Measurements from ENCODE around the gene OGDH. TPM values are rescaled to one million over a fixed set of nuclear protein-coding genes. Genes with fewer than 3 reads are reported as not detected.

OGDH gene
- total and polyA plus RNA-seq, 2 of the 13 experiments (the other 11 are each of a cell fraction or from before 2014, with no cell fraction given) = 17.4 to 25.4 TPM

GRCh38 chr7:44748045-44748947 lies 141.9 kb downstream of the OGDH start, which contains the start of gene ZMIZ2 (continued):
- TF ChIP-seq ZNF768 (CRISPR knock-in tag; IDR thresholded peaks at IDR 0.05) (peak; percentile 16; the same call in 1 of the 2 replicates), DPF2 (CRISPR knock-in tag; IDR thresholded peaks at IDR 0.05; ENCODE audit: borderline replicate concordance, low read depth) (no peak), NR2C2 (CRISPR knock-in tag; IDR thresholded peaks at IDR 0.05; ENCODE audit: borderline replicate concordance) (0 out of 2 replicates have a peak, but pooled peaks have one; percentile 23), ZNF121 (CRISPR knock-in tag; IDR thresholded peaks at IDR 0.05) (peak; percentile 88), SRF (IDR thresholded peaks at IDR 0.05; ENCODE audit: low read depth, low read length) (peak; percentile 87), ZNF281 (CRISPR knock-in tag; IDR thresholded peaks at IDR 0.05; ENCODE audit: borderline replicate concordance) (peak; percentile 73), ZNF770 (CRISPR knock-in tag; IDR thresholded peaks at IDR 0.05) (0 out of 2 replicates have a peak, but pooled peaks have one; percentile 17), HINFP (CRISPR knock-in tag; IDR thresholded peaks at IDR 0.05; ENCODE audit: low read depth) (peak; percentile 51; the same call in 1 of the 2 replicates), KLF12 (CRISPR knock-in tag; IDR thresholded peaks at IDR 0.05; ENCODE audit: borderline replicate concordance) (0 out of 2 replicates have a peak, but pooled peaks have one; percentile 39), ELF3 (CRISPR knock-in tag; IDR thresholded peaks at IDR 0.05) (0 out of 2 replicates have a peak, but pooled peaks have one; percentile 22), KDM5A (IDR thresholded peaks at IDR 0.05; ENCODE audit: borderline replicate concordance, low read length) (peak; percentile 75; the same call in 1 of the 2 replicates), EP300 (IDR thresholded peaks at IDR 0.05; ENCODE audit: low read depth in 2 of 2, low read length in 2 of 2) (peak in 1 of 2 experiments; percentile 9; a peak in 1 of 4 replicates), EP300 (CRISPR knock-in tag; IDR thresholded peaks at IDR 0.05; ENCODE audit: borderline replicate concordance) (no peak)
- TF ChIP-seq, protein P1, sequence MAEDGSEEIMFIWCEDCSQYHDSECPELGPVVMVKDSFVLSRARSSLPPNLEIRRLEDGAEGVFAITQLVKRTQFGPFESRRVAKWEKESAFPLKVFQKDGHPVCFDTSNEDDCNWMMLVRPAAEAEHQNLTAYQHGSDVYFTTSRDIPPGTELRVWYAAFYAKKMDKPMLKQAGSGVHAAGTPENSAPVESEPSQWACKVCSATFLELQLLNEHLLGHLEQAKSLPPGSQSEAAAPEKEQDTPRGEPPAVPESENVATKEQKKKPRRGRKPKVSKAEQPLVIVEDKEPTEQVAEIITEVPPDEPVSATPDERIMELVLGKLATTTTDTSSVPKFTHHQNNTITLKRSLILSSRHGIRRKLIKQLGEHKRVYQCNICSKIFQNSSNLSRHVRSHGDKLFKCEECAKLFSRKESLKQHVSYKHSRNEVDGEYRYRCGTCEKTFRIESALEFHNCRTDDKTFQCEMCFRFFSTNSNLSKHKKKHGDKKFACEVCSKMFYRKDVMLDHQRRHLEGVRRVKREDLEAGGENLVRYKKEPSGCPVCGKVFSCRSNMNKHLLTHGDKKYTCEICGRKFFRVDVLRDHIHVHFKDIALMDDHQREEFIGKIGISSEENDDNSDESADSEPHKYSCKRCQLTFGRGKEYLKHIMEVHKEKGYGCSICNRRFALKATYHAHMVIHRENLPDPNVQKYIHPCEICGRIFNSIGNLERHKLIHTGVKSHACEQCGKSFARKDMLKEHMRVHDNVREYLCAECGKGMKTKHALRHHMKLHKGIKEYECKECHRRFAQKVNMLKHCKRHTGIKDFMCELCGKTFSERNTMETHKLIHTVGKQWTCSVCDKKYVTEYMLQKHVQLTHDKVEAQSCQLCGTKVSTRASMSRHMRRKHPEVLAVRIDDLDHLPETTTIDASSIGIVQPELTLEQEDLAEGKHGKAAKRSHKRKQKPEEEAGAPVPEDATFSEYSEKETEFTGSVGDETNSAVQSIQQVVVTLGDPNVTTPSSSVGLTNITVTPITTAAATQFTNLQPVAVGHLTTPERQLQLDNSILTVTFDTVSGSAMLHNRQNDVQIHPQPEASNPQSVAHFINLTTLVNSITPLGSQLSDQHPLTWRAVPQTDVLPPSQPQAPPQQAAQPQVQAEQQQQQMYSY (CRISPR knock-in tag; IDR thresholded peaks at IDR 0.05) = peak; percentile 30; the same call in 1 of the 2 replicates
- TF ChIP-seq, protein P2, sequence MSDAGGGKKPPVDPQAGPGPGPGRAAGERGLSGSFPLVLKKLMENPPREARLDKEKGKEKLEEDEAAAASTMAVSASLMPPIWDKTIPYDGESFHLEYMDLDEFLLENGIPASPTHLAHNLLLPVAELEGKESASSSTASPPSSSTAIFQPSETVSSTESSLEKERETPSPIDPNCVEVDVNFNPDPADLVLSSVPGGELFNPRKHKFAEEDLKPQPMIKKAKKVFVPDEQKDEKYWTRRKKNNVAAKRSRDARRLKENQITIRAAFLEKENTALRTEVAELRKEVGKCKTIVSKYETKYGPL (CRISPR knock-in tag; IDR thresholded peaks at IDR 0.05) = no peak
